HG02885 (cell line): ENCODE data around the gene PSAPL1.

Source experiments
- ATAC-seq: cut with Tn5 transposase; IDR thresholded peaks from one replicate; pipeline ENCODE4 v1.9.1; 2021; ENCODE audit warnings: mild to moderate bottlenecking; ENCODE audit not compliant: unreplicated experiment, poor library complexity

The PSAPL1 gene

DNA sequence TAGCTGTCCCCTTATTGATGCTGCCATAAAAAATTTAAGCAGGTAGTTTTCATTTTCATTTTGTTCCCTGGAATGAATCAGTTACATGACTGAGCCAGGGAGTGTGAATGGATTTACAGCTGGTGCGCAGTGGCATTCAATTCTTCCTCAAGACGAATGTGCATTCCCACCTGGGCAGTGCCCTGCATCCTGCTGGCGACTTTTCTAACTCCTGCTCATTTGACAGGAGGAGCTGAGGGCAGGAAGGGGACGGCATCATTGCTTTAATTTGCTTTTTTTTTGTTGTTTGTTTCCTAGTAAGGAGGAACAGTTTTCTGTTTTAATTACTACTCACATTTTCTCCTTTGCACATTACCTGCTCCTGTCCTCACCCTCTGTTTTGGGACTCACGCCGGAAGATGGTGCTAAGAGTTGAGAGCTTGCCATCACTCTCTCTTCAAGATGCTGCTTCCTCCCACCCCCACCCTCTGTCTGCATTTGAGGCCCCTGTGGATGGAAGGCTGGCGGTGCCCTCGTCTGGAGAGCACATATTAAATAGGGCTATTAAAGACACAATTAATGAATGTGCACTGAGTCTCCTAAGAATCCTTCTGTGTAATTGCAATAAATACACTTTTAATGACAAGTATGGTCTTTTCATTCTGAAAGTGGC is 35.8 kb downstream of the PSAPL1 start:
- ATAC-seq: no peak

DNA sequence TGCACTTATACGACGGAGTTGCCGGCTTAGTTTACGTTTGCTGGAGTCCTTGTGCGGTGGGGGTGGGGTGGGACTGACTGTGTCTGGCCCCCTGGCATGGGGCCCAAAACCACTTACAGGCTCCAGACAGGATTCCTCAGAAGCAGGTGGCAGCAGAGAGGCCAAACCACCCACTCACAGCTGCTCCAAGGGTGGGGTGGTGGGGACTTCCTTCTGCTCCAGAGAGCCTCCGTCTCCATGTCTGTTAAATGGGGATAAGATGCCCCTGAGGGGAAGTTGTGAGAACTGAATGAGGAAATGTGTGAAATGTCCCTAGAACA is 36.7 kb downstream of the PSAPL1 start:
- ATAC-seq: no peak

DNA sequence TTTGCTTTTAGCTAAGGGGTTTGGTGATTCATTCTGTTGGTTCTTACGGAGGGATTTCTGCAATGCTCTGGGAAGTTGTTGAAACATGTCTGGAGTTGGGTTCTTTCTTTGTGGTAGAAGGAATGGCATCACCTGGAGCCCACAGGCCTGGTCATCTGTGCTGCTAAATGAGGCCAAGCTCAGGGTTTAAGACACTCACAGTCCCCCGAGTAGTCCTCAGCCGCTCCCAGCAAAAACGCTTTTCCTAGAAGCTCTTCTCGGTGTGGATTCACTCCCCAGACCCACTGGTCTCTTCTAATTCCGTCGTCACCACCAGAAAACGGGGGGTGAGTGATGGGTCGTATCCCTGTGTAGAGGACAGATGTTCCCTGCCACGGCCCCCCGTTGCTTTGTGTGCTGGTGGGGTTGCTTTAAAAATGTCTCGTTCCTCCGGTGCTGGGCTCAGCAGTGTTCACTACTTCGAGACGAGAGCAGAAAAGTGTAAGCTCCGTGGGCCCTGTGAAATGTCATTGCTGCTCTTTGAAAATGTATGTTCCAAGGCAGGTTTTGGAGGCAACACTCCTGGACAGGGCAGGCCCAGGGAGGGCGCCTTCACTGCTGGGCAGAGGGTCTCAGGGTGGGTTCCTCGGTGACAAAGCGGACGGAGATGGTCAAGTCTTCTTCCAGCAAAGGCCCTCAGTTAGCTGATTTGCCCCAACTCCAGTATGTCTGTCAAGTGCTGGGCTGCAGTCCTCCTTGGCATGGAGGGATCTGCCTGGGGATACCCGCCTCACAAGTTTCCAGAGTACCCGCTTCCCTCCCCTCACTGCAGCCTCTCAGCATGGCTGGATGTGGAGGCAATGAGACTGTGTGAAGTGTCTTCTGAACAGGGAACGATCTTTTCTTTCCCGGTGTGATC is 37.3 kb downstream of the PSAPL1 start:
- ATAC-seq: no peak

DNA sequence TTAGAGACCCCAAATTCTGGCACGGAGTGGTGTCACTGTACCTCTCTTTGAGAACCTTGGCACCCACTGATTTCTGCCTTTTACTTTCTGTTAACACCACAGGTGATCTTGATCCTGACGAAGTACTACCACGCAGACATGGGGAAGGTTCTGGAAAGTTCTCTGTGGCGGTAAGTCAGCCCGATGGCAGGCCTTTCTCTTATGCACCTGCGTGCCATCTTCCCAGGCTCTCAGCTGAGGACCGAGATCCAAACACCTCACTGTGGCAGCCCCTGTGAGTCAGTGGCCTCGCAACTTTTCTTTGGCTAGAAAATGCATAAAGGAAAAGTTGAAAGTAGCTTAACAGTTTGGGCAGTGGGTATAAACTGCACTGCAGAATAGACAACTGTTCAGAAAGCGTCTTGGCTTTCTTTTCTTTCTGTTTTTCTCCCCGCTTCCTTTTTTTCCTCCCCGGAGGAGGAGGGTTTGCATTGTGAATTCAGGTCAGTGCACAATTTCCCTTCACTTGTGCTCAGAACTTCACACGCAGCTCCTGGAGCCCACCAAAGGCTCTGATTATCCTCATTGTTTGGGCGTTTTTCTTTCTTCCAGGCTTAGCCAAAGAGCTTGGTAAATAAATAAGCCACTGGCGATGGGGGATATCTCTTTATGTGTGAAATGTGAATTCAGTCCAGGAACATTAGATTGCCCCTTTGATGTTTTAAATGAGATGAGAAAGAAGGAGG is 38.4 kb downstream of the PSAPL1 start:
- no peak for ATAC-seq

DNA sequence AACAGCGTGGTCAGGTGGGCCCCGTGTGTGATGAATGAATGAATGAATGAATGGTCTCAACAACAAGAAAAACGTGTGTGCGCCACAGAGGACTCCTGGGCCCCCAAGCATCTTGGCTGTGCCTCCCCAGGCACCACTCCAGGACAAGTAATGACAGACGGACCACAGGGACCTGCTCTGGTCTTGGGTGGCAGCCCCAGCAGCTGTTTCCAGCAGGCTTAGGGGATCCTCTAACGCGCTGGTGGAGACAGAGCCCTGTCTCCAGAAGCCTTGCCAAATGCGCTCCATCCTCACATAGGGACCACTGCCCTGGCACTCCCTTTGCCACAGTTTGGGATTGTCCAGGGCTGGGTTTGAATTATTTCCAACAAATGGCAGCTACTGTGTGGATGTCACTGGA is 39.1 kb downstream of the PSAPL1 start:
- no peak for ATAC-seq

DNA sequence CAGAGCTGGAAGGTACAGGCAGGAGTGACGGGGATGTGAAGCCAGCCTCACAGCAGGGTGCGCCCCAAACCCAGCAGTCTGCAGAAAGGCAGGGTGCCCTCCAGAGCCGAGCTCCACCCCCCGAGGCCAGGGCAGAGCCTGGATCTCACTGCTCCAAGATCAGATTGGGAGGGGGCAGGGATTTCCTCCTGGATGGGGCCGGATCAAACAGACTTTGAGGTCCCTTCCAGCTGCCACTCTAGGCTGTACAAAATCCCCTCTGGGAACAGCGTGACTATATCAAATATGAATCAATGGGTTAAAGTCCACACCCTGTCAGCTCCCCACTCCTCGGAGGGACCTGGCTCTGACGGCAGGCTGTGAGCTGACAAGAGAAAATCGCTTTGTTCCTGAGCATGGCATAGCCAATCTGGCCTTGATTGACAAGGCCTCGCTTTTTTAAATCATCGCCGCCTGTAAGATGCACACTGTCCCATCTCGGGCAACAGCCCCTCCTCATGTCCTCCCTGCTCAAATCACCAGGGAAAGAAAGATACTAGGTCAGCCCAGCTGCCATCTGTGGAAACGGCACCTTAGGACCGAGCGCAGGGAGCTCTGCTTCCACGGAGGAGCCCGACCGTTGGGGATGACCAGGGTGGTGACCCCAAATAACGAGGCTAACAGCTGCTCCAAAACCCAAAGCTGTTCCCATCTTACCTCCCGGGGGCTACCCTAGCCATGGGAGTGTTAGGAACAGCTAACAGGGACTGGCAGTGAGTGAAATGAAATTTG is 39.9 kb downstream of the PSAPL1 start:
- ATAC-seq: no peak

DNA sequence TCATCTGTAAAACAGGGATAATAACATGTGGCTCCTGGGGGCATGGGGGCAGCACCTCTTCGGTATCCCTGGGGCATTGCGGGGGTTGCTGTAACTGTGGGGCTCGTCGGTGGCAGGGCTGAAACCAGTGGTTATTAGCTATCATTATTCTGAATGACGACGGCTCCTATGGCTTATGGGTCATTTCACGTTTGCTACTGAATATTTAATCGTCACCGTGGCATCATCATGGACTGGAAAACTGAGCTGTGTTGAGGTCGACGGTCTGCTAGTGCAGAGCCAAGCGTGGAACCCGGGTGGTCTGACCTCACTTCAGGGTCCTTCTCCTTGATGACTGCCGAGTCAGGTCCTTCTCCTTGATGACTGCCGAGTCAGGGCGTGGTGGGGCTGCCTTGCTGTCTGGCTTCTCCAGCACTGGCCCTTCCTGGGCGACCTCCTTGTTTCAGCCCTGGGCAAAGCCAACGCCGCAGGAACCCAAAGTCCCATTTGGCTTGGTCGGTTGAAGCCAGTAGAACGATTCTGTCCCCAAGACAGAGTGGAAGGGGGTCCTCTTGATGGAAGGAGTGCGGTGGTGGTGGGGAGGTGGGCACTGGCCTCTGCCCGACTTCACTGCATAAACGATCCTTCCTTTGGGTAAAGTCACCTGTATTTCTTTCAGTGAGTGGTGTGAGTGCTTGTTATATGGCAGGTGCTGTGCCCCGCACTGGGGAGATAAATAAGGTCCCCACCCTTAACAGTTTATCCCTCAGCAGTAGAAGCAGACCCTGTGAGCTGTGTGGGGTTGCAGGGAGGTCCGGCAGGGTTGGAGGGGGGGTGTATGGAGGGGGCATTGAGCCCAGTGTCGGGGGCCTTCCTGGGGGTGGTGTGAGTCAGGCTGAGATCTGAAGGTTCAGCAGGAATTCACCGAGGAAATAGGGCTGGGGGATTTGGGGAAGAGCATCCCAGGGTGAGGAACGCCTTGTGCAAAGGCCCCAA is 40.8 kb downstream of the PSAPL1 start:
- no peak for ATAC-seq

DNA sequence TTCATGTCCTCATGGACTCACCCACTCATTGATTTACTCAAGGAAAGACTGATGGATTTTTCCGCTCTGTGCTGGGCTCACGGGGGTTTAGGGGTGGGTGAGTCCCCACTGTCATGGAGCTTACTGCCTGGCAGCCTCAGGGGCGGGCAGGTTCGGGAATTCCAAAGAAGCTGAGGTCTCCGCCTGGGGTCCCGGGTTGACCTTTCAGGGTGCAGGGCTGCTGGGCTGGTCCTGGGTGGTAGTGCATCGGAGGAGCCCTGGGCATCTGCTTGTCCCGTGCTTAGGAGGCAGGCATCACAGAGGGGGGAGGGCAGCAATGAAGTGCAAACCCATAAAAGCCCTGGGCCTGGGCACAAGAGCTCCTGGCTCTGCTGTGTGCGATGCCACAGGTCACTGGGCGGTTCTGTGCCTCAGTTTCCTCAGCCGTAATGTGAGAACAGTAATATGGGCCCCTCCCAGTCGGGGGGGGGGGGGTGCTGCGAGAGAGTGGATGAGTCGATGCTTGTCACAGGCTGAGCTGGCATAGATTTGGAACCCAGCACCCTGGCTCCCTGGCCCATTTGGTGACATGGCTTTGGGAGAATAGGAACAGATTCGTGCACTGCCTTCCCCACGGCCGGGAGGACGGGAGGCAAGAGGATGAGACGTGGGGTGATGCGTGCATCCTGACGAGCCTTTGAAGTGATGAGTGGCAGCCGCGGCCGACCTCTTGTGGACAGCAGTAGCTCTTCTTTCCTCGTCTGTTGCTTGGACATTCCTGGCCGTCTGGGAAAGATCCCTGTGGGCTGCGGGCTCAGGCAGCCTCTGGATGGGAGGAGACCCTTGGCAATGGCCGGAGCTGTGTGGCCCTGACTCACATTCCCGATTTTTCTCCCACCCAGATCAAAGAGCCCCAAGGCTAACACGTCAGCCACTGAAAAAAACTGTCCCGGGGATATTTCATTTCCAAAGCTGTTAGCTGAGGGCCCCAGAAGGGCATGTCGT is 42.0 kb downstream of the PSAPL1 start:
- ATAC-seq: no peak

DNA sequence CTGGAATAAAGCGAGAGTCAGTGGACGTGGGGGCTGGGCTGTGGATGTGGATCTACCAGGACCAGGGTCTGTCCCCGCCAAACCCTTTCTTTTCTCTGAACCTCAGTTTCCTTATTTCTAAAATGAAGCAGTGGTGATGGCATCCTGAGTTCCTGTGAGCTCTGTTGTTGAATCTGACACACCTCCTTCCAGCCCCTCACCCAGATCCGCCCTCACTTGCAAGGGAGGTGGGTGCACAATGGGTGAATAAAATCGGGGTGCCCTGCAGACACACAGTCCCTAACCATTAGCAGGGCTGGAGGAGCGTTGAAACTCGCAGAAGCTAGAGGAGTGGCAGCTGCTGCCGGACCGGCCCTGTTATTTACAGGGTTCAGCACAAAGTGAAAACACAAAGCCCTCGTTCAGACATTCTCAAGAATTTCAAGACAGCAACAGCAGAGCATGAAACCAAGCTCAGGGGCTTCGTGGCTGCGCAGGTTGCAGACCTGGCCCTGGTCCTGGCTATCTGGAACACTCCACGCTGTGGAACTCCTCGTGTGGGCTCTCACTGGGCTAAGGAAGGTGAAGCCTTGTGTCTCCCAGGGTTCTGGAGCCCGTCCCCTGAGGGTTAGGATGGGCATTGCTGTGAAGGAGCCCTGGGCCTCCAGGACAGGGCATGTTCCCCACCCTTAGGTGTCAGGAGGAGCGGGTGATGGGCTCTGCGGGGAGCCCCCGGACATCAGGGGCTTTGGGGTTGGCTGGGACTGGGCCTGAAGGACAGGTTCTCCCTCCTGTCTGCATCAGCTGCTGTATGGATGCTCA is 42.9 kb downstream of the PSAPL1 start:
- ATAC-seq: no peak

DNA sequence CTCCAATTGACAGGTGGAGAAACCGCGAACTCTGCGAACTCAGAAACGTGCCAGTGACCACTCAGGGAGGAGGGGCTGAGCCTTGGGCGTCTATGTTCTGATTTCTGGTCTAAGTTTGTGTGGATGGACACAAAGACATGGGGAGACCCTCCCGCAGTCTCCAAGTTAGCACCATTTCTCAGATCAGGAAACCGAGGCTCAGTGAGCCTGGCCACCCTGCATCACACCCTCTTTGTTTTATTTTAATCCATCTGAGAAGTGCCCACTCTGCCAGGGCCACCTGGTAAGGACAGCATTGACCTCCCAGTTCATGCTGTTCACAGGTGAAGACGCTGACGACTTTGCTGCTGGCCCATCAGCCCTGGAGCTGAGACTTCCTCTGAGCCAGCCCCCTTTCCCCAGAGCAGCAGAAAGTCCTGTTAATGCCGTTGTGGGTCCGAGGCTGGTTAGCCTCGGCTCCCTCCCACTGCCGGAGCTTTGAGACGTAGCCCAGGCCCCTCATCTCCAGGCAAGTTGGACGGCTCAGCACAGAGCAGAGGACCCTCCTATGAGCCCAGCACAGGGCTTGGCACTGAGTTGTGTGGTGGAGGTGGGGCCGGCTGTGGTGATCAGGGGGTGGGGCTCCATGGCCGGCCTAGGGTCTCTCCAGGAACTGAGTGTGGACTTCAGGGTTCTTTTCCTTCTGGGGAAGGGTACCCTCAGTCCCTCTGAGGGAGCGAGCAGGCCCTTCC is 43.7 kb downstream of the PSAPL1 start:
- no peak for ATAC-seq

DNA sequence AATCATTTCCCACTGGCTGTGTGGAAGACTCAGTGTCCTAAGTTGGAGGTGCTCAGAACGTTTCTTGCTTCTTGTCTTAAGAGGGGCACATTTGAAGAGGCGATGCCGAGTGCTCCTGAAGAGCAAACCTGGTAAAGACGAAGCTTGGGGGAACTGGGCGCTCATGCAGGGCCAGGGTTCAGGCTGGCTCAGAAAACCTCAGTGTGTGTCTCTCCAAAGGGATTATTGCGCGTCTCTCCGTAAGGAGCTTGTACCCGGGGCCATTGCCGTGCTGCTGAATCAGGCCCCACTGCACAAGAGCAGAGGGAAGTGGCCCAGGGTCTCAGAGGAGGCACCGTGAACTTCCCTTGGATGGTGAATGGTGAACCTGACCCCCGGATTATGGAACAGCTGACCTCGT is 44.4 kb downstream of the PSAPL1 start:
- ATAC-seq: no peak

DNA sequence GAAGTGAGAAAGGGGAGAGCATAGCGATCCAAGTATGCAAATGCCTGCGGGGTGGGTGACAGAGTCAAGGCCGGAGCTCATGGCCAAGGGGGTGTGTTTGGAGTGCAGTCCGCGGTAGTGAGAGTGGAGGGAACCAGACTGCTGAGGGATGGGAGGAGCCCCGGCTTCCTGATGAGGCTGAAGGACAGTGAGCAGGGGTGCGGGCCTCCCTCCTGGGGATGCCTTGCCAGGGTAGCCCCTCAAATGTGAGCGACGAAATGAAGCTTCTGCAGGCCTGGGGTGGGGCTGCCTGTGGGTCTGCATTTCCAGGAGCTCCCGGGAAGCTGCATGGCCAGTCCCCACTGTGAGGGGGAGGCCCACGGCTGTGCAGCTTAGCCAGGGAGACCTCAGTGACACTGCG is 45.0 kb downstream of the PSAPL1 start:
- ATAC-seq: no peak

DNA sequence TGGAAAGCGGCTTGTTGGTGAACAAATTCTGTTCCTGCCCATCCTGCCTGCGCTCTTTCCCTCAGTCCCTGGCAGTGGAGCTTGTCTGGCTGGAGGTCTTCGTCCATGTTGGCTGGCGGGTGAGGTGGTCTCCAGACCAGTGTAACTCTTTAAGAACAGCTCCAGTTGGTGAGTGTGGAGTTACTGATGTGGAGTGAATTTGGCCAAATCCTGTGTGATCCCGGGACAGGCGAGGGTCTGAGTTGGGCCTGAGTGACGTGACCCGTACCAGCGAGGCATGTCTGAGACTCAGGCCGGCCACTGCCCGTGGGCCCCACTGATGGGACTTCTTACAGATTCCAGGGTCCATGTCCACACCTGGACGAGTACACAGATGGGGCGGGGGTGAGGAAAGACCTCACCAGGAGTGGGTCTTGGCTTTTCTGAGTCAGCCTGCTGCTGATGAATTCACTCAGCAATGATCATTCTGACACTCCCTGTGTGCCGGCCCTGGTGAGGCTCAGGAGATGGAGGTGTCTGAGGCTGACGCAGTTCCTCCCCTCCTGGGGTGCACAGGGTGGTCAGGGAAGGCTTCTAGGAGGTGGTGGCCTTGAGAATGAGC is 45.5 kb downstream of the PSAPL1 start:
- ATAC-seq: no peak

DNA sequence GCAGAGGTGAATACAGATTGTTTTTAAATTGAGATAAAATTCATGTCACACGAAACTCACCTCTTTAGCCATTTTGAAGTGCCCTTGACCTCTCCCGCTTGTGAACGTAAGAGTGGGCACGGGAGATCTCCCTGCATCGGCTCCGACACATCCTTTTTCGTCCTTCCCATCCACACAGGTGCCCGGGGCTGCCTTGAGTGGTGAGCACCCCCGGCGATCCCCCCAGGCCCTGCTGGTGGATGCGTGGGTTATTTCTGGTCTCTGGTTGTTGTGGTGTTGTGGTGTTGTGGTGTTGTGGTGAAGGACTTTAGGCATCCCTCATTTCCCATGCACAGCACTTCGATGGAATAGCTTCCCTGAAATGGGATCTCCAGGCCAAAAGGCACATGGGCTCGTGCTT is 46.1 kb downstream of the PSAPL1 start:
- ATAC-seq: no peak

DNA sequence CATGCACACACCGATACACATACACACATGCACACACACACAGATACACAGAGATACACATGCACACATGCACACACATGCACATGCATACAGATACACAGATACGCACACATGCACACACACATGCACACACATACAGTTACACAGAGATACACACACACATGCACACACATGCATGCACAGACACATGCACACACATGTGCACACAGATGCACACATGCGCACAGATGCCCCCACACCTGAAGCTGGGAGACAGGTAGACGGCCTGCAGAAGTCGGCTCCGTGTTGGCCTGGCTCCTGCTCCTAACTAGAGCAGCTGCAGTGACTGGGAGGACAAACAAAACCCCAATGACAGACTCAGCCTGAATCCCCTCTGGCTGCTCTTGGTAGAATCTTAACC is 46.8 kb downstream of the PSAPL1 start:
- no peak for ATAC-seq
